Stimulated activated CD8-positive, alpha-beta memory T cell treated with anti-CD3 and anti-CD28 coated beads, Interleukin-12 subunit alpha, Interleukin-12 subunit beta, amount 100 ng/mL, for 24 hours (primary cell): ENCODE results near the gene USP14.

Experiments
- DNase-seq: peaks from one replicate; pipeline ENCODE4 v3.0.0-alpha.2; 2020; ENCODE audit errors: extremely low read depth

Gene USP14

DNA sequence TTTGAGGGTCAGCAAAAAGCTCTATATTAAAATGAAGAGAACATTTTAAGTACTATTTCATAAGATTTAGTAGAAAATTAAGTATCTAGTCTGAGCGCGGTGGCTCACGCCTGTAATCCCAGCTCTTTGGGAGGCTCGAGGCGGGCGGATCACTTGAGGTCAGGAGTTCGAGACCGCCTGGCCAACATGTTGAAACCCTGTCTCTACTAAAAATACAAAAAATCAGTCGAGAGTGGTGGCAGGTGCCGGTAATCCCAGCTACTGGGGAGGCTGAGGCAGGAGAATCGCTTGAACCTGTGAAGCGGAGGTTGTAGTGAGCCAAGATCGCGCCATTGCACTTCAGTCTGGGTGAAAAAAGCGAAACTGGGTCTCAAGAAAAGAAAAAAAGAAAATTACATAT lies 1.6 kb downstream of the USP14 start:
- DNase-seq: no peak

- no peak for DNase-seq
Observed at GRCh38 chr18:160831-161570, 2.6 kb downstream of the USP14 start.

DNA sequence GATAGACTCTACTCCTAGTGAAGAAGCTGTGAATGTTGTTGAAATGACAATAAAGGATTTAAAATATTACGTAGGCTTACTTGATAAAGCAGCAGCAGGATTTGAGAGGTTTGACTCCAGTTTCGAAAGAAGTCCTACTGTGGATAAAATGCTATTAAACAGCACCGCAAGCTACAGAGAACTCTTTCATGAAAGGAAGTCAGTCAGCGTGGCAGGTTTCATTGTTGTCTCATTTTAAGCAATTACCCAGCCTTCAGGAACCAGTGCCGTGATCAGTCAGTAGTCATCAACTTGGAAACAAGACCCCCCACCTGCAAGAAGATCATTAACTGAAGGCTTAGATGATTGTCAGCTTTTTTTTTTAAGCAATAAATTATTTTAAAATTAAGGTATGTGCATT lies 14.0 kb downstream of the USP14 start:
- no peak for DNase-seq

DNA sequence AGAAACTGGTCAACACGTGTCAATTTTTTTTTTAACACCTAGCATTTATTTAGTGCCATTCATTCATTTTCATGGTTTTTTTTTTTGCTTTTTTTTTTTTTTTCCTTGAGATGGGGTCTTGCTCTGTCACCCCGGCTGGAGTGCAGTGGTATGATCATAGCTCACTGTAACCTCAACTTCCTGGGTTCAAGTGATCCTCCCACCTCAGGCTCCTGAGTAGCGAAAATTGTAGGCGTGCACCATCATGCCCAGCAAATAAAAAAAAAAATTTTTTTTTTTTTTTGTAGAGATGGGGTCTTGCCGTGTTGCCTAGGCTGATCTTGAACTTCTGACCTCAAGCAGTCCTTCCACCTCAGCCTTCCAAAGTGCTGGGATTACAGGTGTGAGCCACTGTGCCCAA lies 21.1 kb downstream of the USP14 start:
- no peak for DNase-seq

DNA sequence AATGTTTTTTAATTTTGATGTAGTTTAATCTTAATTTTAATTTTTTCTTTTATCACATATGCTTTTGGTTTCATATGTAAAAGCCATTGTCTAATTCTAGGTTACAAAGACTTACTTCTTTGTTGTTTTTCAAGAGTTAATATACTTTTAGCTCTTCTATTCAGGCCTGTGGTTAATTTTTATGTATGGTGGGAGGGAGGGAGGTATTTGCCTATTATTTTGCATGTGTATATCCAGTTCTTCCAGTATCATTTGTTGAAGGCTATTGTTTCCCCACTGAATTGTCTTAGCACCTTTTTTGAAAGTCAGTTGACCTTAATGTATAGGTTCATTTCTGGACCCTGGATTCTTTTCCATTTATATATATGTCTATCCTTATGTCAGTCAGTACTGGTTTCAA lies 23.4 kb downstream of the USP14 start:
- no peak for DNase-seq

- no peak for DNase-seq
Observed at GRCh38 chr18:183769-184168, 25.4 kb downstream of the USP14 start.

DNA sequence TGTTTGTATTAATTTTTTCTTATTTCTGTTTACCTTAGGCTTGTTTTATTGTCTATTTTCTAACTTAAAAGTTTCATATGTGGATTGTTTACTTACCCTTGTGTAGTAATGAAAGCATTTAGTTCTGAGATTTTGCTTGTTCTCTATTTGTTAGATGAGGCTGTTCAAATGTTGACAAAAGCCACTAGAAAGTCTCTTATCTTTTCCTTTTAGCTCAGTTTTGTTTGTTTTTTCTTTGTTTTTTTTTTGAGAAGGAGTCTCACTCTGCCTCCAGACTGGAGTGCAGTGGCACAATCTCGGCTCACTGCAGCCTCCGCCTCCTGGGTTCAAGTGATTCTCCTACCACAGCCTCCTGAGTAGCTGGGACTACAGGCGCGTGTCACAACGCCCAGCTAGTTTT lies 30.9 kb downstream of the USP14 start:
- no peak for DNase-seq

DNA sequence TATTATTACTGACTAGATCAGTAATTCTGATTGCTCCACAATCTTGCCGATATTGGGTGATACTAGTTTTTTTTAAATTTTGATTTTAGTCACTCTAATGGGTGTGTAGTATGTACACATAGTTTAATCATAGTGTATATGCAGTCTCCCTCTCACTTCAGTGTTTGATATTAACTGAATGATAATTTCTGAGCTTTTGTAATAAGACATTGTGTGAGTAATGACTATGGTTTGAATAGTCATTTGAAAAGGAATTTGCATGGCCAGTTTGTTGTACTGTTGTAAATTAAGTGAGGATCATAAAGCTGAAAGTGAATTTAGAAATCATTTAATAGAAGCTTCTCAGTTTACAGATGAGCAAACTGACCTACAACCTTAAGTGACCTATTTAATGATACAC lies 33.4 kb downstream of the USP14 start:
- DNase-seq: no peak

DNA sequence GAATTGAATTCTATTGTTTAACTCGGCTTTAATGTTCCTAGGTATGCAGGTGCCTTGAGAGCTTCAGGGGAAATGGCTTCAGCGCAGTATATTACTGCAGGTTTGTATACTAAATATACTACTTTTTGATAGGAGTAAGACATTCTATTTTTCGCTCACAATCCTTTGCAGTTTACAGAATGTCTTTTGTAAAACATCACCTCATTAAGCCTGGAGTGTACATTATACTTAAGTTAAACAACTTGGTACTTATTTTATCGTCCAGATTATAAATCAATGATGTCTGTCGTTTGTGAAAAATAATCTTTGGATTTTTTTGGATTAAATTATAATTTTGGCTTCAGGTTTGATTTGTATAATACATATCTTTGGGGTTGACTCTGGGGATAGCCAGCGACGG lies 34.4 kb downstream of the USP14 start:
- no peak for DNase-seq

DNA sequence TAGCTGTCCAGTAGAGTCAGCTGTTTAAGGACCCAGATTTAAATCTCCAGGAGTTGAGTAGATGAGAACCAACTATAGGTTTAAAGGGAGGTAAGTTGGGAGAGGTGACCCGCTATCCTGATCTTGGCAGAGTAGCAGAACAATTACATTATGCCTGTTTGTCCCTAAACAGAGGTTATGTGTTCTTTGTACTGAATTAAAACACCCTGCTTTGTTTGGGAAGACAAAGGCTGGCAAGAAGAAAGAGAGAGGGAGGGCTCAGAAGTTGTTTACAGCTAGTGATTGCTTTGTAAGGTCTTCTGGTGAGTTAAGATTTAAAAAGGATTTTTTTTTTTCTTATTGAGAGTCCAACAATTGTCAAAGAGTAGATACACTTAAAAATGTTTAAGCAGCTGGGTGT lies 37.3 kb downstream of the USP14 start:
- no peak for DNase-seq

DNA sequence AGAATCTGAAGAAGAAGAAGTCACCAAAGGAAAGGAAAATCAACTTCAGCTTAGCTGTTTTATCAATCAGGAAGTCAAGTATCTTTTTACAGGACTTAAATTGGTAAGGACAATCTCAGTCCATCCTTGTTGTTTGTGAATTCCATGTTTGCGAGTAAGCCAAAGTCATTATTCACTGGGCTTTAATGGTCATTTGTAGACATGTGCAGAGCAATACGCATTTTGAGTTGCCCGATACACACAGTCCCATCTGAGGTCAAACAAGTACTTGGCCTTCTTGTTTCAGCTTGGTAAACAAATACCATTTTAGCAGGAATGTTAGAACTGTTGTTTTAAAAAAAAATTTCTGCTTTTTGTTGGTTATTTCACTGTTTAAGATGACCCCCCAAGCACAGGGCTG lies 40.9 kb downstream of the USP14 start:
- no peak for DNase-seq

DNA sequence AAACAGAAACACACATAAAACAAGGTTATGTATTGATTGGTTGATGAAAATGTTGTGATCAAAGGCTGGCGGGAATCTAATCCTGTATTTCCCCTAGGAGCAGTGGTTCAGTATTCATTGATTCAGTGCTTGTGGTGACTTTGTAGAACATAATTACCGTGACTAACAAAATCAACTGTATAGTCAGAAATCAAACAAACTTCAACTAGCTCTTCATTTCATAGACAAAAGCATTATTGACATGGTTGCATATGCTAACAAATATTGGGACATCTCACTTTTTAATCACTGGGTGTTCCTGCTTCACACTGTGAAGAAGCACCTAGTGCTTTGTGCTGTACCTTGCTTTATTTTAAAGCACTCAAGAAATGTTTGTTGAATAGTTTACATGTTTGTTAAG lies 41.4 kb downstream of the USP14 start:
- DNase-seq: no peak

- DNase-seq: no peak
Observed at GRCh38 chr18:210075-210474, 51.7 kb downstream of the USP14 start.

- no peak for DNase-seq
Observed at GRCh38 chr18:210733-211132, 52.4 kb downstream of the USP14 start.

DNA sequence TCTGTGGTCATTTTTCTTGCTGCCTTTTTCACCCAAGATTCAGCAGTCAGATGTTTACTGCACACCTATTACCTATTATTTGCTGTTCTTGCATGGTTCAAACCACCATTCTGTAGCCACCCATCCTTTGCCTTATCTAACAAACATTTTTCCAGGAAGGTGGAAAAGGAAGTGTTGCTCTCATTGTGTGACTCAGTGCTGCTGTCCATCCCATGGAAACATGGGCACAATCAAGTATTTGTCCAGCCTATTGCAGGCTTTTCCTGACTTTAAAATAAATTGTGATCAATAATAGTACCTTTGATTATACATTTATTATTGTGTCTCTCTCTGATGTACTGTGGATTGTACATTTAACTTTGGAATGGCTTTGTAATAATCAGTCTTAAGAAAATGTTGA lies 53.2 kb downstream of the USP14 start:
- DNase-seq: no peak

DNA sequence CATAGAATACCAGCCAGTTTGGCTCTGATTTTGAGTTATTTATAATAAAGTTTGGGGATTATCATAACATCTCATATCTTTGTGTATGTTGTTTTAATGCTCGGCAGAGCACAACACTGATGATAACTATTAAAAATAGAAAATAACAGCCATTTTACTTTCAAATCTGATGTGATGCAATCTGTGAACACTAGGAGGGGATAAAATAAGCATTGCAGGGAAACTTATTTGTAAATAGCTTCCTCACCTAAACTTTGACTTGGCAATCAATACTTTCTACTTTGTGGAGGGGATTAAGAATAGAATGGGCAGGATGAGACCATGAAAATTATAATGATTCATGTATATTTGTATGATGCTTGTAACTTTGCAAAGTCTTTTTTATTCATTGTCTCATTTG lies 54.4 kb downstream of the USP14 start:
- DNase-seq: no peak

- no peak for DNase-seq
Observed at GRCh38 chr18:213505-213904, 55.1 kb downstream of the USP14 start.

DNA sequence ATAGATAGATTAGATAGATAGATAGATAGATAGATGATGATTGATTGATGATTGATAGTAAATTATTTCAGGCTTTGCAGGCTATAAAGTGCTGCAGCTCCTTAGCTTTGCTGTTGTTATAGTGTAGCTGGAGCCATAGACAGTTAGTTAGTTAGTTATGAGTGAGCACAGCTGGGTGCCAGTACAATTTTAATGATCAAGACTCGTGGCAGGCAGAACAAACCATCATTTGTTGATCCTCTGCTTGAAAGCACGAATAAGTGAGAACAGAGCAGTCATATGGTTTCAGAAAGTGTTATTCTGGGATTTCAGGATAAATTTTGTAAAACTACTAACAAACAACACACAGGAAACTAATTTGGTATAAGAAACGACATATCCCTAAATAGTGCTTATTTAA lies 55.6 kb downstream of the USP14 start:
- no peak for DNase-seq

DNA sequence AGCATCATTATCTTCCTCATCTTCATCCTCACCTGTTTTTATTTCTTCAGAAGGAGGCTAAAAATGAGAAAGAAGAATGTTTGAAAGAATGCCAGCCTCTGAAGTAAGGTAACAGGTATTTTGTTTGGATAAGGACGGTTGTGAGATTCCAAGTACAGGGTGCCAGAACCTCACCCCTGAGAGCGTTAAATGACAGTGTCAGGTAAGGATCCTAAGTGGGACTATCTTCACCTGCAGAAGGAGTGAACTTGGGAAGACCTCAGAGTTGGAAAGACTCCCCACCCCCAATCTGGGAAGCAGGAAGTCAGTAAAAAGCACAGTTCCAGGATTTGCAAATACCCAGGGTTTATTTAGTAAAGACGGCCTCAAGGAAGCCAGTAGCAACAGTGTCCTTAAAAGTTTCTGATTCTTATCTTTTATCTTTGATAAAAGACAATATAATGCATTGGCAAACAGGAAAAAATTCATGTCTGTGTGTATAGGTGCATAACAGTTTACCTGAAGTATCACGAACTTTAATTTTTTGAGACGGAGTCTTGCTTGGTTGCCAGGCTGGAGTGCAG lies 57.2 kb downstream of the USP14 start:
- no peak for DNase-seq

- DNase-seq: no peak
Observed at GRCh38 chr18:217532-218336, 59.4 kb downstream of the USP14 start.

GRCh38 chr18:220708-221107 lies 62.4 kb downstream of the USP14 start:
- no peak for DNase-seq

- no peak for DNase-seq
Observed at GRCh38 chr18:225745-226144, 67.4 kb downstream of the USP14 start.

DNA sequence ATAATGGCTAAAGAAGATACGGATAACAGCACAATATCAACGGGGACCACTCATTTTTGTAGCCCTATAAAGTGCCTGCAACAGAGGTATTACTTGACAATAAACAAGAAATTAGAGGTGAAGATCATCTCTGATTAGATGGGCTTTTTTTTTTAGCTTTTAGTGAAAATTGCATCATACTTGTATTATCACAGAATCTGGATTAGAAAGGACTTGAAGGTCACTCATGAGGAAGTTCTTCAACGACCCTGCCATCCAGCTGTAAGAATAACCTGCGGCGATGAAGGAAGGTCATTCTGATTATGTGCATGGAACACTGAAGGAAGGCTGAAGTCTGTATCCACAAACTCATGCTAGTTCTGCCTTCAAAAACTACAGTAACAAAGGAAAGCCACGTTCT lies 69.0 kb downstream of the USP14 start:
- no peak for DNase-seq
